Kidney (tissue), 14 donors: Measurements from ENCODE around the gene TM9SF3. TPM values are rescaled to one million over a fixed set of nuclear protein-coding genes. Genes with fewer than 3 reads are reported as not detected.

Experiments
- DNase-seq, 5 donors: peaks; one replicate each; pipeline ENCODE4 v3.0.0-alpha.2; 2013 to 2020
- FAIRE-seq: peaks from 2 replicates; lab custom pipeline; 2012; peaks lifted over from hg19 to GRCh38; lab: Jason Lieb, UNC
- H3K27ac ChIP-seq, 2 donors: one replicate each; pipeline ENCODE4 v1.7.0; 2013; ENCODE audit warnings: low read depth in 2 of 2, low read length in 2 of 2, inconsistent platforms in 1 of 2
- H3K27me3 ChIP-seq: one replicate; pipeline ENCODE4 v1.7.1; 2013; ENCODE audit warnings: low read length, inconsistent platforms; ENCODE audit not compliant: control insufficient read depth, insufficient read depth
- H3K36me3 ChIP-seq, 3 donors: one replicate each; pipeline versions ENCODE4 v1.7.0 to v1.7.1; 2013; ENCODE audit warnings: low read length in 3 of 3, control low read depth in 1 of 3, inconsistent platforms in 1 of 3; ENCODE audit not compliant: insufficient read depth in 3 of 3, control insufficient read depth in 2 of 3
- H3K4me1 ChIP-seq, 3 donors: one replicate each; pipeline versions ENCODE4 v1.7.0 to v1.7.1; 2013; ENCODE audit warnings: low read length in 3 of 3, inconsistent platforms in 1 of 3, low read depth in 1 of 3; ENCODE audit not compliant: control insufficient read depth in 2 of 3, insufficient read depth in 2 of 3
- H3K4me3 ChIP-seq, 3 donors: one replicate each; pipeline versions ENCODE4 v1.7.0 to v1.8.1; 2013; ENCODE audit warnings: low read length in 3 of 3, control low read depth in 1 of 3, inconsistent platforms in 1 of 3
- H3K9ac ChIP-seq, 3 donors: one replicate each; pipeline versions ENCODE4 v1.7.0 to v1.7.1; 2013; ENCODE audit warnings: low read length in 3 of 3, control low read depth in 1 of 3, inconsistent platforms in 1 of 3
- H3K9me3 ChIP-seq, 3 donors: one replicate each; pipeline versions ENCODE4 v1.7.0 to v1.7.1; 2013; ENCODE audit warnings: low read length in 3 of 3, control low read depth in 1 of 3, inconsistent platforms in 1 of 3; ENCODE audit not compliant: control insufficient read depth in 2 of 3, insufficient read depth in 1 of 3
- CTCF ChIP-seq: IDR thresholded peaks from 3 replicates; pipeline ENCODE4 v1.5.1; 2012; ENCODE audit warnings: mild to moderate bottlenecking, moderate library complexity, borderline replicate concordance; ENCODE audit not compliant: insufficient read depth; ENCODE audit errors: extremely low read depth
- intact Hi-C: fragments of 100-400 bp; cut with DNase I; formaldehyde crosslinking; loops from one replicate; pipeline ENCODE4 v1.11.1; 2022
- polyA plus RNA-seq: library from polyadenylated mRNA; stranded (reverse); fragments of 350-450 nt; fragmentation: Illumina TruSeq; extraction: RNeasy Lipid Tissue Mini Kit (QIAGEN cat#74804); gene quantifications from one replicate; pipeline ENCODE4 v1.2.3, GENCODE V29; 2014; ENCODE audit warnings: low read depth, low replicate concordance; ENCODE audit not compliant: insufficient read depth
- total RNA-seq: library from RNA; stranded (reverse); fragmentation: NEBNext Ultra II Directional; extraction: Animal tissue kit (Norgen Biotek cat#: 25700); gene quantifications from one replicate; pipeline ENCODE4 v1.2.1, GENCODE V29; 2021
- donor health status: control.
- donor health status: control.
- donor health status: control.
- donor health status: control.
- donor health status: control.
- donor health status: DM: yes; HTN: yes; CAD: no.
- donor health status: Normal renal cell carcinoma (clear cell type).

Gene TM9SF3
- total and polyA plus RNA-seq, 2 donors from 2014 or later: 42.7 to 144 TPM

- Histone ChIP-seq H3K27me3 (no peaks in the 10 kb centered on the region), H3K4me1 (no peaks in the 10 kb centered on the region), H3K27ac (no peak overlapping the region), H3K9ac (no peak overlapping the region), H3K4me3 (no peak overlapping the region), H3K9me3 (no peaks in the 10 kb centered on the region), H3K36me3 (peaks cover 0 to 43% (median 28%) of the 10 kb centered on the region in 3 donors)
- intact Hi-C loops: no loop called here
- TF ChIP-seq CTCF: no peak
- no peak for DNase-seq
- no peak for FAIRE-seq
Measured at GRCh38 chr10:96529634-96530279, 57.1 kb downstream of the TM9SF3 start.

- Histone ChIP-seq H3K27me3 (no peaks in the 10 kb centered on the region), H3K36me3 (peaks cover 0 to 32% (median 27%) of the 10 kb centered on the region in 3 donors), H3K9me3 (no peaks in the 10 kb centered on the region), H3K4me1 (no peaks in the 10 kb centered on the region), H3K9ac (no peak overlapping the region), H3K4me3 (no peak overlapping the region), H3K27ac (no peak overlapping the region)
- intact Hi-C loops: no loop called here
- no peak for TF ChIP-seq CTCF
- FAIRE-seq (no peak), DNase-seq (no peak)
Measured at GRCh38 chr10:96524741-96525140, 62.1 kb downstream of the TM9SF3 start.

- Histone ChIP-seq H3K4me3 (no peak overlapping the region), H3K9ac (no peak overlapping the region), H3K9me3 (no peaks in the 10 kb centered on the region), H3K27me3 (no peaks in the 10 kb centered on the region), H3K4me1 (peaks cover 0 to 14% (median 7%) of the 10 kb centered on the region in 3 donors), H3K27ac (no peak overlapping the region), H3K36me3 (peaks cover 0 to 10% (median 7%) of the 10 kb centered on the region in 3 donors)
- intact Hi-C loops: no loop called here
- FAIRE-seq (no peak), DNase-seq (no peak)
- TF ChIP-seq CTCF: no peak
Measured at GRCh38 chr10:96517284-96517683, 69.5 kb downstream of the TM9SF3 start.
